GM19463 (cell line): Measurements from ENCODE around the gene ARHGEF28.

Source experiments
- ATAC-seq: cut with Tn5 transposase; IDR thresholded peaks from one replicate; pipeline ENCODE4 v1.9.1; 2021; ENCODE audit warnings: mild to moderate bottlenecking, moderate library complexity; ENCODE audit not compliant: unreplicated experiment

ARHGEF28 gene

GRCh38 chr5:73922224-73922623, 296.2 kb downstream of the ARHGEF28 start:
- ATAC-seq = no peak

GRCh38 chr5:73922875-73923557, 297.0 kb downstream of the ARHGEF28 start:
- no peak for ATAC-seq

GRCh38 chr5:73928476-73929070, 302.6 kb downstream of the ARHGEF28 start:
- ATAC-seq = no peak

GRCh38 chr5:73935719-73936118, 309.7 kb downstream of the ARHGEF28 start:
- ATAC-seq = no peak

- no peak for ATAC-seq
These were observed 312.4 kb downstream of the ARHGEF28 start for GRCh38 chr5:73938280-73938937.

- ATAC-seq = no peak
These were observed 312.9 kb downstream of the ARHGEF28 start for GRCh38 chr5:73938938-73939320.

GRCh38 chr5:73939557-73939956, 313.6 kb downstream of the ARHGEF28 start:
- ATAC-seq = no peak

GRCh38 chr5:73940026-73940425, 314.0 kb downstream of the ARHGEF28 start:
- no peak for ATAC-seq

GRCh38 chr5:73940801-73941200, 314.8 kb downstream of the ARHGEF28 start:
- no peak for ATAC-seq

GRCh38 chr5:73942783-73943182, 316.8 kb downstream of the ARHGEF28 start:
- no peak for ATAC-seq

- no peak for ATAC-seq
These were observed 317.4 kb downstream of the ARHGEF28 start for GRCh38 chr5:73943397-73943796.

- no peak for ATAC-seq
These were observed 318.6 kb downstream of the ARHGEF28 start for GRCh38 chr5:73944581-73944980.

GRCh38 chr5:73945505-73945904, 319.5 kb downstream of the ARHGEF28 start:
- no peak for ATAC-seq

GRCh38 chr5:73946278-73946677, 320.3 kb downstream of the ARHGEF28 start:
- no peak for ATAC-seq

GRCh38 chr5:73946919-73947602, 321.1 kb downstream of the ARHGEF28 start:
- no peak for ATAC-seq

GRCh38 chr5:73947906-73948640, 322.1 kb downstream of the ARHGEF28 start:
- ATAC-seq = no peak

GRCh38 chr5:73948720-73949119, 322.7 kb downstream of the ARHGEF28 start:
- no peak for ATAC-seq

GRCh38 chr5:73950441-73950873, 324.5 kb downstream of the ARHGEF28 start:
- ATAC-seq = no peak

- ATAC-seq = no peak
These were observed 325.0 kb downstream of the ARHGEF28 start for GRCh38 chr5:73950912-73951430.

GRCh38 chr5:73952872-73953271, 326.9 kb downstream of the ARHGEF28 start:
- no peak for ATAC-seq

- ATAC-seq = no peak
These were observed 328.4 kb downstream of the ARHGEF28 start for GRCh38 chr5:73954381-73954780.
